ENCODE results near the gene SOWAHD. TPM values are rescaled to one million over a fixed set of nuclear protein-coding genes. Genes with fewer than 3 reads are reported as not detected.

SOWAHD gene
- total and polyA plus RNA-seq, 4 donors = 0.10 to 2.5 (median 0.45) TPM

GRCh38 chrX:119762718-119763117 lies 4.3 kb downstream of the SOWAHD start:
- Histone ChIP-seq H3K9ac (ENCODE audit: low read depth in 1 of 2, low read length in 2 of 2) (no peak overlapping the region), H3K27me3 (ENCODE audit: control insufficient read depth in 4 of 4, insufficient read depth in 4 of 4, low read length in 3 of 4) (peaks cover 0 to 4% (median 0%) of the 10 kb centered on the region in 4 donors), H3K27ac (ENCODE audit: low read depth in 1 of 2, low read length in 2 of 2) (no peak overlapping the region), H3K4me3 (ENCODE audit: low read depth in 1 of 3, low read length in 3 of 3) (no peak overlapping the region), H3K36me3 (ENCODE audit: control insufficient read depth in 4 of 4, insufficient read depth in 3 of 4, low read depth in 1 of 4, low read length in 3 of 4) (no peaks in the 10 kb centered on the region), H3K4me1 (ENCODE audit: control insufficient read depth in 4 of 4, insufficient read depth in 4 of 4, low read length in 3 of 4) (peaks cover 1 to 16% (median 3%) of the 10 kb centered on the region in 4 donors), H3K9me3 (ENCODE audit: control insufficient read depth in 4 of 4, low read length in 3 of 4) (no peaks in the 10 kb centered on the region)
- TF ChIP-seq TAF1 (conservative IDR thresholded peaks at IDR 0.05) (no peak), SP1 (IDR thresholded peaks at IDR 0.05) (no peak), GABPA (IDR thresholded peaks at IDR 0.05 in 1 of 2, conservative IDR thresholded peaks at IDR 0.05 in 1 of 2) (no peak), NR2F2 (IDR thresholded peaks at IDR 0.05) (no peak), REST (IDR thresholded peaks at IDR 0.05) (no peak), RXRA (IDR thresholded peaks at IDR 0.05) (no peak), JUND (IDR thresholded peaks at IDR 0.05) (no peak), HNF4G (IDR thresholded peaks at IDR 0.05) (no peak), RAD21 (IDR thresholded peaks at IDR 0.05) (no peak), FOXA2 (IDR thresholded peaks at IDR 0.05) (no peak), ATF3 (IDR thresholded peaks at IDR 0.05) (no peak), EGR1 (IDR thresholded peaks at IDR 0.05; ENCODE audit: low read depth in 2 of 2) (no peak), YY1 (IDR thresholded peaks at IDR 0.05) (no peak), FOXA1 (IDR thresholded peaks at IDR 0.05) (no peak), CTCF (IDR thresholded peaks at IDR 0.05; ENCODE audit: low read depth, low read length, missing input control) (no peak), HNF4A (conservative IDR thresholded peaks at IDR 0.05) (no peak), ZBTB33 (IDR thresholded peaks at IDR 0.05) (no peak), MAX (IDR thresholded peaks at IDR 0.05) (no peak)
- DNase-seq (ENCODE audit: low spot score) = no peak
- WGBS = 89% methylated on average over 3 of the region's 3 CpGs

Data from liver (tissue), 9 donors.